ENCODE results near the gene DNPEP.

The DNPEP gene

DNA sequence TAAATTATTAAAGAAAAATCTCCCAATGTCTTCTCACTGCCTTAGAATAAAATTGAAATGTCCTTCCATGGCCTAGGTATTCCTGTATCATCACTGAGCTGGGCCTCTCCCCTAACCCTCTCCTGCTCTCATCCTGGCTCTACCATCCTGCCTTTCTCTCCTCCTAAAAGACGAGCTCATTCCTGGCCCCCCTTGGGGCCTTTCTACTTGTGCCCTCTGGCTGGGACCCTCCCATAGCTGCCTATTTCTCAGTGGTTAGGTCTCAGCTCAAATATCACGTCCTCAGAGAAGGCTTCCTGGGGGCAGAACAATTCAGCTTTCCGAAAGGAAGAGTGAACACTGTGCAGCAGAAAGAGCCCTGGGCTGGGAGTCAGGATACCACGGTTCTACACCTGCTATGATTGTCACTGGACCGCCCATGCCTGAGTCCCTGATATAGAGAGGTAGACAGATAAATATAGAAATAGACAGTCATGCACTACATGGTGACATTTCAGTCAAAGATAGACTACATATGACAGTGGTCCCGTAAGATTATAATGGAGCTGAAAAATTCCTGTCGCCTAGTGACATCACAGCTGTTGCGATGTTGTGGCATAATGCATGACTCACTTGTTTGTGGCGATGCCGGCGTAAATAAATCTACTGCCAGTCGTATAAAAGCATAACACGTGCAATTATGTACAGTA is 9.4 kb downstream of the DNPEP start:
- peaks cover 15% of the 10 kb centered on the region; the same call in 1 of the 2 replicates for H3K36me3 ChIP-seq (ENCODE audit: low read depth)
- H3K4me1 ChIP-seq (ENCODE audit: insufficient read depth, poor library complexity, severe bottlenecking) = no peaks in the 10 kb centered on the region
- no peaks in the 10 kb centered on the region for H3K27me3 ChIP-seq (ENCODE audit: insufficient read depth, poor library complexity, severe bottlenecking)
- no peaks in the 10 kb centered on the region for H3K9me3 ChIP-seq (ENCODE audit: severe bottlenecking)
- ATAC-seq (ENCODE audit: low read depth) (no peak), DNase-seq (ENCODE audit: low spot score) (no peak)
- no peak overlapping the region for H3K4me3 ChIP-seq (ENCODE audit: severe bottlenecking)
- TF ChIP-seq, protein P1, sequence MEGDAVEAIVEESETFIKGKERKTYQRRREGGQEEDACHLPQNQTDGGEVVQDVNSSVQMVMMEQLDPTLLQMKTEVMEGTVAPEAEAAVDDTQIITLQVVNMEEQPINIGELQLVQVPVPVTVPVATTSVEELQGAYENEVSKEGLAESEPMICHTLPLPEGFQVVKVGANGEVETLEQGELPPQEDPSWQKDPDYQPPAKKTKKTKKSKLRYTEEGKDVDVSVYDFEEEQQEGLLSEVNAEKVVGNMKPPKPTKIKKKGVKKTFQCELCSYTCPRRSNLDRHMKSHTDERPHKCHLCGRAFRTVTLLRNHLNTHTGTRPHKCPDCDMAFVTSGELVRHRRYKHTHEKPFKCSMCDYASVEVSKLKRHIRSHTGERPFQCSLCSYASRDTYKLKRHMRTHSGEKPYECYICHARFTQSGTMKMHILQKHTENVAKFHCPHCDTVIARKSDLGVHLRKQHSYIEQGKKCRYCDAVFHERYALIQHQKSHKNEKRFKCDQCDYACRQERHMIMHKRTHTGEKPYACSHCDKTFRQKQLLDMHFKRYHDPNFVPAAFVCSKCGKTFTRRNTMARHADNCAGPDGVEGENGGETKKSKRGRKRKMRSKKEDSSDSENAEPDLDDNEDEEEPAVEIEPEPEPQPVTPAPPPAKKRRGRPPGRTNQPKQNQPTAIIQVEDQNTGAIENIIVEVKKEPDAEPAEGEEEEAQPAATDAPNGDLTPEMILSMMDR (IDR thresholded peaks at IDR 0.05; ENCODE audit: poor library complexity, severe bottlenecking) = no peak
- H3K27ac ChIP-seq (ENCODE audit: poor library complexity, severe bottlenecking) = no peak overlapping the region

- DNase-seq (ENCODE audit: low spot score) (no peak), ATAC-seq (ENCODE audit: low read depth) (no peak)
- H3K4me3 ChIP-seq (ENCODE audit: severe bottlenecking) = no peak overlapping the region
These were observed 18.3 kb downstream of the DNPEP start for GRCh38 chr2:219369447-219369861.

GRCh38 chr2:219368690-219369191 is 19.0 kb downstream of the DNPEP start:
- Histone ChIP-seq H3K4me1 (ENCODE audit: insufficient read depth, poor library complexity, severe bottlenecking) (no peaks in the 10 kb centered on the region), H3K9me3 (ENCODE audit: severe bottlenecking) (no peaks in the 10 kb centered on the region), H3K27ac (ENCODE audit: poor library complexity, severe bottlenecking) (no peak overlapping the region), H3K4me3 (ENCODE audit: severe bottlenecking) (no peak overlapping the region), H3K36me3 (ENCODE audit: low read depth) (0 out of 2 replicates have a peak, but pooled peaks cover 4% of the 10 kb centered on the region), H3K27me3 (ENCODE audit: insufficient read depth, poor library complexity, severe bottlenecking) (no peaks in the 10 kb centered on the region)
- peak; percentile 36; the same call in 2 of the 3 replicates for ATAC-seq (ENCODE audit: low read depth)
- TF ChIP-seq, protein P1 (IDR thresholded peaks at IDR 0.05; ENCODE audit: poor library complexity, severe bottlenecking) = no peak
- no peak for DNase-seq (ENCODE audit: low spot score)

More at GRCh38 chr2:219369447-219369861, 18.3 kb downstream of the DNPEP start:
- H3K27me3 ChIP-seq (ENCODE audit: insufficient read depth, poor library complexity, severe bottlenecking) = no peaks in the 10 kb centered on the region
- no peaks in the 10 kb centered on the region for H3K4me1 ChIP-seq (ENCODE audit: insufficient read depth, poor library complexity, severe bottlenecking)
- H3K36me3 ChIP-seq (ENCODE audit: low read depth) = 0 out of 2 replicates have a peak, but pooled peaks cover 6% of the 10 kb centered on the region
- H3K27ac ChIP-seq (ENCODE audit: poor library complexity, severe bottlenecking) = no peak overlapping the region
- TF ChIP-seq, protein P1 (IDR thresholded peaks at IDR 0.05; ENCODE audit: poor library complexity, severe bottlenecking) = no peak
- no peaks in the 10 kb centered on the region for H3K9me3 ChIP-seq (ENCODE audit: severe bottlenecking)

DNA sequence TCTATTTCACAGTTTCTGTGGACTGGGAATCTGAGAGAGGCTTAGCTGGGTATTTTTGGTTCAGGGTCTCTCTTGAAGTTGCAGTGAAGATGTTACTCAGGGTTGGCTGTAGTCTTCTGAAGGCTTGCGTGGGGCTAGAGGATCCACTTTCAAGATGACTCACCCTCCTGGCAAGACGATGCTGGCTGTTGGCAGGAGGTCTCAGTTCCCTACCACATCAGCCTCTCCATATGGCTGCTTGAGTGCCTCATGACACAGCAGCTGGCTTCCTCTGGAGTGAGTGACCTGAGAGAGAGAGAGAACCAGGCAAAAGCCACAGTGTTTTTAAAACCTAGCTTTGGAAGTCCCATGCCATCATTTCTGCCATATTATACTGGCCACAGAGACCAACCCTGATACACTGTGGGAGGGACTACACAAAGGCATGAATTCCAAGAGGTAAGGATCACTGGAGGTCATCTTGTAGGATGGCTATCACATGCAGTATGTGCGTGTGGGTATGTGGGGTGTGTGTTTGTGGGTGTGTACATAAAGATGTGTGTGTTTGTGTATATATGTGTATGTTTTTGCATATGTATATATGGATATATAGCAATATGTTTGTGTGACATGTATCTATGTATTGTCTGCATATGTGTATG is 25.1 kb downstream of the DNPEP start:
- TF ChIP-seq, protein P1 (IDR thresholded peaks at IDR 0.05; ENCODE audit: poor library complexity, severe bottlenecking) = no peak
- no peaks in the 10 kb centered on the region for H3K9me3 ChIP-seq (ENCODE audit: severe bottlenecking)
- H3K36me3 ChIP-seq (ENCODE audit: low read depth) = no peaks in the 10 kb centered on the region
- H3K4me3 ChIP-seq (ENCODE audit: severe bottlenecking) = no peak overlapping the region
- peaks cover 31% of the 10 kb centered on the region for H3K27me3 ChIP-seq (ENCODE audit: insufficient read depth, poor library complexity, severe bottlenecking)
- ATAC-seq (ENCODE audit: low read depth) (peak; percentile 86), DNase-seq (ENCODE audit: low spot score) (no peak)
- no peak overlapping the region for H3K27ac ChIP-seq (ENCODE audit: poor library complexity, severe bottlenecking)
- no peaks in the 10 kb centered on the region for H3K4me1 ChIP-seq (ENCODE audit: insufficient read depth, poor library complexity, severe bottlenecking)

Data from RWPE2 (cell line).